Pancreas (tissue), 10 donors: ENCODE results near the gene ARHGAP8. TPM values are rescaled to one million over a fixed set of nuclear protein-coding genes. Genes with fewer than 3 reads are reported as not detected.
A peak's percentile ranks its signal among the peaks of the same experiment; 100 is the strongest.
"Not testable (repeated sequence)": the region's sequence is repeated elsewhere in the genome, so short reads cannot be mapped to it uniquely, and the experiment has no call there.

ENCODE experiments used
- ATAC-seq, 4 donors: fragments of 200-7000 bp; cut with Tn5 transposase; one replicate each; pipeline versions ENCODE4 v1.8.0 to v1.9.1; 2020; ENCODE audit warnings: mild to moderate bottlenecking in 4 of 4, moderate library complexity in 4 of 4
- DNase-seq, 6 donors: peaks; one replicate each; pipeline ENCODE4 v3.0.0-alpha.2; 2020
- FAIRE-seq: peaks from 2 replicates; lab custom pipeline; 2012; peaks lifted over from hg19 to GRCh38; lab: Jason Lieb, UNC
- H3K27ac ChIP-seq, 4 donors: fragments of 200-600 bp; sonication (generic); 1 replicate in 3 of 4; 2 replicates in 1 of 4; pipeline versions ENCODE4 v1.5.0 to v1.8.0; 2020
- H3K27me3 ChIP-seq, 4 donors: fragments of 200-600 bp; one replicate each; pipeline ENCODE4 v1.8.0; 2021
- H3K36me3 ChIP-seq, 3 donors: fragments of 200-600 bp; sonication (generic) in 1 of 3; one replicate each; pipeline versions ENCODE4 v1.5.0 to v1.8.0; 2020 to 2021
- H3K4me1 ChIP-seq, 3 donors: fragments of 200-600 bp; one replicate each; pipeline ENCODE4 v1.8.0; 2021
- H3K4me3 ChIP-seq, 4 donors: fragments of 200-600 bp; sonication (generic) in 2 of 4; one replicate each; pipeline versions ENCODE4 v1.5.0 to v1.8.0; 2020 to 2021
- H3K9me3 ChIP-seq, 4 donors: fragments of 200-600 bp; one replicate each; pipeline ENCODE4 v1.8.0; 2021
- WGBS, 2 donors: extraction: QIAGEN DNeasy Blood & Tissue Kit; methylation state at CpG; one replicate each; pipeline ENCODE4 v1.1.7; 2013; 5-methylcytosine and 5-hydroxymethylcytosine counted together
- intact Hi-C, 3 donors: fragments of 100-400 bp; cut with DNase I; formaldehyde crosslinking; loops; one replicate each; pipeline versions ENCODE4 v1.11.1 to v1.14.2; 2022
- polyA plus RNA-seq, 2 donors: library from polyadenylated mRNA; stranded (reverse); fragments of 200-250 nt; gene quantifications; one replicate each; pipeline ENCODE4 v1.2.3, GENCODE V29; 2013
- total RNA-seq, 6 donors: library from RNA; stranded (reverse); fragmentation: NEBNext Ultra II Directional in 4 of 6; extraction: Animal tissue kit (Norgen Biotek cat#: 25700) in 4 of 6; gene quantifications; one replicate each; pipeline versions ENCODE4 v1.2.1 to v1.2.4, GENCODE V29; 2021 to 2023
- TF ChIP-seq, protein P1 (sequence below), 4 donors: fragments of 200-600 bp; sonication (generic) in 3 of 4; IDR thresholded peaks; one replicate each; pipeline versions ENCODE4 v1.5.0 to v1.8.0; 2021; ENCODE audit warnings: antibody characterized with exemption in 4 of 4
- donor health status: healthy with polysubstance abuse.
- donor health status: DM: no; HTN: no; CAD: no; lungs with moderate emphysema.
- donor health status: DM: no; HTN: no; CAD: no.
- donor health status: control.
- donor health status: control.
- donor health status: Bipolar disorder and iron deficiency.
- donor health status: DM: yes; HTN: yes; CAD: no.
- donor health status: DM: no; HTN: no; CAD: no.
- donor health status: DM: no; HTN: no; CAD: no.
- donor health status: DM: yes; HTN: yes; CAD: no.

The ARHGAP8 gene
- total and polyA plus RNA-seq, 8 donors = 8.6 to 59.2 (median 15.1) TPM

GRCh38 chr22:44741929-44742328 is 10.4 kb upstream of the ARHGAP8 start:
- Histone ChIP-seq H3K27me3 (no peaks in the 10 kb centered on the region), H3K4me1 (peaks cover 5 to 10% (median 6%) of the 10 kb centered on the region in 3 donors), H3K4me3 (no peak overlapping the region), H3K9me3 (no peaks in the 10 kb centered on the region), H3K36me3 (no peaks in the 10 kb centered on the region), H3K27ac (no peak overlapping the region)
- DNase-seq = peak in 1 of 6 donors; percentile 5
- 59 to 63% methylated on average over 9 of the region's 9 CpGs for WGBS, 2 donors
- no peak for ATAC-seq
- TF ChIP-seq, protein P1, sequence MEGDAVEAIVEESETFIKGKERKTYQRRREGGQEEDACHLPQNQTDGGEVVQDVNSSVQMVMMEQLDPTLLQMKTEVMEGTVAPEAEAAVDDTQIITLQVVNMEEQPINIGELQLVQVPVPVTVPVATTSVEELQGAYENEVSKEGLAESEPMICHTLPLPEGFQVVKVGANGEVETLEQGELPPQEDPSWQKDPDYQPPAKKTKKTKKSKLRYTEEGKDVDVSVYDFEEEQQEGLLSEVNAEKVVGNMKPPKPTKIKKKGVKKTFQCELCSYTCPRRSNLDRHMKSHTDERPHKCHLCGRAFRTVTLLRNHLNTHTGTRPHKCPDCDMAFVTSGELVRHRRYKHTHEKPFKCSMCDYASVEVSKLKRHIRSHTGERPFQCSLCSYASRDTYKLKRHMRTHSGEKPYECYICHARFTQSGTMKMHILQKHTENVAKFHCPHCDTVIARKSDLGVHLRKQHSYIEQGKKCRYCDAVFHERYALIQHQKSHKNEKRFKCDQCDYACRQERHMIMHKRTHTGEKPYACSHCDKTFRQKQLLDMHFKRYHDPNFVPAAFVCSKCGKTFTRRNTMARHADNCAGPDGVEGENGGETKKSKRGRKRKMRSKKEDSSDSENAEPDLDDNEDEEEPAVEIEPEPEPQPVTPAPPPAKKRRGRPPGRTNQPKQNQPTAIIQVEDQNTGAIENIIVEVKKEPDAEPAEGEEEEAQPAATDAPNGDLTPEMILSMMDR (IDR thresholded peaks at IDR 0.05) = no peak
- intact Hi-C loops = no loop called here
- no peak for FAIRE-seq

GRCh38 chr22:44743247-44743646 is 9.1 kb upstream of the ARHGAP8 start:
- intact Hi-C loops = no loop called here
- Histone ChIP-seq H3K36me3 (no peaks in the 10 kb centered on the region), H3K4me1 (peaks cover 15 to 20% (median 16%) of the 10 kb centered on the region in 3 donors), H3K27me3 (no peaks in the 10 kb centered on the region), H3K4me3 (no peak overlapping the region), H3K9me3 (no peaks in the 10 kb centered on the region), H3K27ac (no peak overlapping the region)
- ATAC-seq (no peak), FAIRE-seq (no peak), DNase-seq (no peak)
- TF ChIP-seq, protein P1 (IDR thresholded peaks at IDR 0.05) = no peak
- WGBS, 2 donors = 85 to 88% methylated on average over 11 of the region's 11 CpGs

GRCh38 chr22:44743804-44744211 is 8.6 kb upstream of the ARHGAP8 start:
- no peak for DNase-seq
- H3K4me3 ChIP-seq = no peak overlapping the region
- no peaks in the 10 kb centered on the region for H3K36me3 ChIP-seq
- H3K4me1 ChIP-seq = peaks cover 15 to 20% (median 16%) of the 10 kb centered on the region in 3 donors
- FAIRE-seq = no peak
- WGBS, 2 donors = 46 to 47% methylated on average over 7 of the region's 7 CpGs
- TF ChIP-seq, protein P1 (IDR thresholded peaks at IDR 0.05) = no peak
- no peaks in the 10 kb centered on the region for H3K27me3 ChIP-seq
- no peaks in the 10 kb centered on the region for H3K9me3 ChIP-seq
- no peak for ATAC-seq
- intact Hi-C loops = no loop called here
- H3K27ac ChIP-seq = no peak overlapping the region

GRCh38 chr22:44745853-44746789 is 6.3 kb upstream of the ARHGAP8 start:
- Histone ChIP-seq H3K36me3 (no peaks in the 10 kb centered on the region), H3K4me3 (peak overlapping the region in 1 of 4 donors; percentile 17), H3K27me3 (no peaks in the 10 kb centered on the region), H3K27ac (peak overlapping the region; percentile 19 to 81 (median 64)), H3K4me1 (peaks cover 15 to 20% (median 16%) of the 10 kb centered on the region in 3 donors), H3K9me3 (no peaks in the 10 kb centered on the region)
- DNase-seq = no peak
- WGBS, 2 donors = 44 to 46% methylated on average over 13 of the region's 13 CpGs
- intact Hi-C loops = no loop called here
- FAIRE-seq = no peak
- peak; percentile 46 to 74 (median 67) for ATAC-seq
- TF ChIP-seq, protein P1 (IDR thresholded peaks at IDR 0.05) = no peak

- H3K4me3 ChIP-seq, DNase-seq, ATAC-seq, H3K9me3 ChIP-seq, H3K27me3 ChIP-seq, intact Hi-C loops, H3K36me3 ChIP-seq, FAIRE-seq: not testable (repeated sequence)
- Histone ChIP-seq H3K27ac (peak overlapping the region in 3 of 4 donors; percentile 19 to 81 (median 81)), H3K4me1 (peaks cover 15 to 20% (median 16%) of the 10 kb centered on the region in 3 donors)
- WGBS, 2 donors = 92% methylated on average over 4 of the region's 4 CpGs
Observed at GRCh38 chr22:44747784-44748127, 4.6 kb upstream of the ARHGAP8 start.
